Epithelial cell of proximal tubule (primary cell): Measurements from ENCODE around the gene DUSP10. TPM values are rescaled to one million over a fixed set of nuclear protein-coding genes. Genes with fewer than 3 reads are reported as not detected.
A peak's percentile ranks its signal among the peaks of the same experiment; 100 is the strongest.

Experiments
- DNase-seq: peaks from one replicate; pipeline ENCODE4 v3.0.0-alpha.2; 2011; ENCODE audit warnings: low read depth
- H3K4me3 ChIP-seq: 2 replicates; pipeline ENCODE4 v1.5.1; 2011; ENCODE audit warnings: low read depth, mild to moderate bottlenecking, low read length
- total RNA-seq: library from RNA; depleted of rRNA; stranded (reverse); fragments of >200 nt; gene quantifications from 2 replicates; pipeline ENCODE4 v1.2.3, GENCODE V29; 2015
- TF ChIP-seq, protein P1 (sequence below): conservative IDR thresholded peaks from 2 replicates; pipeline ENCODE4 v1.5.1; 2012; ENCODE audit warnings: low read depth, mild to moderate bottlenecking, low read length

Gene DUSP10
- total RNA-seq, 1 donor from 2014 or later: 14.6 TPM

DNA sequence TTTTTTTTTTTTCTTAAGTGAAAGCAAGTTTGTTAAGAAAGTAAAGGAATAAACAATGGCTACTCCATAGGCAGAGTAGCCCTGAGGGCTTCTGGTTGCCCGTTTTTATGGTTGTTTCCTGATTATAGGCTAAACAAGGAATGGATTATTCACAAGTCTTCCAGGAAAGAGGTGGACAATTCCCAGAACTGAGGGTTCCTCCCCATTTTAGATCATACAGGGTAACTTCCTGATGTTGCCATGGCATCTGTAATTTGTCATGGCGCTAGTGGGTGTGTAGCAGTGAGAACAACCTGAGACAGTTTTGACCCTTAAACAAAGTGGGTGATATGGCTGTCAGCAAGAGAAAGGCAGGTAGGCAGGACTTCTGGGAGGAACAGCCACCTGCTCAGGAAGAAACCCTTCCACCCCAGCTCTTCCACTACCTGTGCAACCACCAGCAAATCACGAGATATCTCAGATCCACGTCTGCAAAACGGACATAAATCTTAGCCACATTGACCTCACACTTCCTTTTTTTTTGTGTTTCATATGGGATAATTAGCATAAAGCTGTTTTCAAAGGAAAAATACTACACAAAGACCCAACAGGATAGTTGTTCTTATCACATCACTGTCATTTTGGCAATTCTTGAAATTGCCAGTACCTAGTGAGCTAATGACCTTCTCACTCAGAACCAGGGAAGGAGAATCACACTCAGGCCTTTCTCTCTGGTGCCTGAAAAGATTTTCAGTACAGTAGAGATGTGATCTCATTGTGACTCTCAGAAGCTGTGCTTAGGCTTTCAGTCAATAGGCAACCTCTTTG lies 34.8 kb upstream of the DUSP10 start:
- H3K4me3 ChIP-seq: no peak overlapping the region
- no peak for DNase-seq
- TF ChIP-seq, protein P1, sequence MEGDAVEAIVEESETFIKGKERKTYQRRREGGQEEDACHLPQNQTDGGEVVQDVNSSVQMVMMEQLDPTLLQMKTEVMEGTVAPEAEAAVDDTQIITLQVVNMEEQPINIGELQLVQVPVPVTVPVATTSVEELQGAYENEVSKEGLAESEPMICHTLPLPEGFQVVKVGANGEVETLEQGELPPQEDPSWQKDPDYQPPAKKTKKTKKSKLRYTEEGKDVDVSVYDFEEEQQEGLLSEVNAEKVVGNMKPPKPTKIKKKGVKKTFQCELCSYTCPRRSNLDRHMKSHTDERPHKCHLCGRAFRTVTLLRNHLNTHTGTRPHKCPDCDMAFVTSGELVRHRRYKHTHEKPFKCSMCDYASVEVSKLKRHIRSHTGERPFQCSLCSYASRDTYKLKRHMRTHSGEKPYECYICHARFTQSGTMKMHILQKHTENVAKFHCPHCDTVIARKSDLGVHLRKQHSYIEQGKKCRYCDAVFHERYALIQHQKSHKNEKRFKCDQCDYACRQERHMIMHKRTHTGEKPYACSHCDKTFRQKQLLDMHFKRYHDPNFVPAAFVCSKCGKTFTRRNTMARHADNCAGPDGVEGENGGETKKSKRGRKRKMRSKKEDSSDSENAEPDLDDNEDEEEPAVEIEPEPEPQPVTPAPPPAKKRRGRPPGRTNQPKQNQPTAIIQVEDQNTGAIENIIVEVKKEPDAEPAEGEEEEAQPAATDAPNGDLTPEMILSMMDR: no peak

DNA sequence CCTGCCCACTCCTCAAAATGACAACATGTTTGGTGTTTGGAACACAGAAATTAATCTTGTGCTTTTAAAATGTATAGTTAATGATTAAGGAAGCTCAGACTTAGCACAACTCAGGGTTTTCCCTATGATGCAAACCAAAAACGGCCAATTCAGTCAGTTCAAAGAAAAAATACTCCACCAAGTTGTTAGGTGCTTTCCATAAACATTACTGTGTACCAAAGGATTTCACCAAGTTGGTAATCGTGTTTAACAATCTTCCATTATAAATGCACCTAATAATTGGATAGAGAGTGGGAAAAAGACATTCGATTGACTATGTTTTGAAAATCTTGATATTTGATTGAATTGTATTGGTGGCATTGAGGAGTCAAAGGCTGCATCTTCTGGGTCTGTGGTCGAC lies 33.3 kb upstream of the DUSP10 start:
- peak; percentile 51 for DNase-seq
- H3K4me3 ChIP-seq: no peak overlapping the region
- TF ChIP-seq, protein P1: no peak

DNA sequence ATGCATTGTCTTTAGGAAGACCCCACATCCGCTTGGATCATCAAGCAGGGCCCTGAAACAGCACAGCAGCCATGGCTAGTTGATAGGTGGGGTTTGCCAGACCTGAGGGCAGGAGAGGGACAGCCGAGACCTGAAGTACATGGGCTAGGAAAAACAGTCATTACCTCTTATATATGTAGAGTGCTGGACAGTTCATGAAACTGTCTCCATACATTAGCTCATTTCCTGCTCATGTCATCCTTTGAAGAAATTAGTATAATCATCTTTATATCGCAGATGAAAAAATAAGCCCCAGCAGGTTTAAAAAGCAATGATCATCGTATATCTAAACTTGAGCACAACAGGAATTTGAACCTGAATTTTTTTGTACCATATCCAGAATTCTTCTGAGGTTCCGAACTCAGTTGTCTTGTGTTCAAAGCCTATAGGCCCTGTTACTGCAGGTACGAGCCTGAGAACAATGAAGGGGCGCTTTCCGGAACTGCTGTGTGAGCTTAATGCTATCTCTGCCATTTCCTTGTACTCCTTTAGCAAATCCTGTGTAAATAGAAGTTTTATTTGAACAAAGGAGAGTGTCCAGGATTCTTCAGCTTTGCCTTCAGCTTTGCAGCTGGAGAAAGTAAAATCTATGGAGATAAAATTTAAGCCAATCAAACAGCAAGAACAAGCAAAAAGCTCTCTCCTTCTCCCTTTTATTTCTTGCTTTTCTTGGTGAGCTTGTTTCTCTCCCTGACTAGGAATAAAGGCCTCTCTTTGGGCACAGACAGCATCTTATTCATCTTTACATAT lies 32.4 kb upstream of the DUSP10 start:
- TF ChIP-seq, protein P1: no peak
- no peak for DNase-seq
- no peak overlapping the region for H3K4me3 ChIP-seq

DNA sequence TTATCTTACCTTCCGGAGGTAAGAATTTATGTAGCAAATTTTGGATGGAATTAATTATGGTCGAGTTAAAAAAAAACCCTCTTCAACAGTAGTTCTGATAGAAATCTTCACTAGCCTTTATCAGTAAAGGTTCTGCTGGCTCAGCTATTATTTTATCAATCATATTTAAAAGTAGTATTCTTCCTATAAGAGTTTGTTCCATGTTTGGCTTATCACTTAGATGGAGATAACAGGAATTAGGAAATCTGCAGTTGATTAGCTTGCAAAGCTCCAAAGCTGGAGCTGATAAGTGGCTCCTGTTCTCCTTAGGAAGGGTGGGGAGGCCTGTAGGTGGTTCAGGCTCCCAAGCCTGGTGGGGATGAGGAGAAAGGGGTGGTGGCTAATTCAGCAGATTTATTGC lies 31.5 kb upstream of the DUSP10 start:
- no peak for DNase-seq
- TF ChIP-seq, protein P1: no peak
- no peak overlapping the region for H3K4me3 ChIP-seq

DNA sequence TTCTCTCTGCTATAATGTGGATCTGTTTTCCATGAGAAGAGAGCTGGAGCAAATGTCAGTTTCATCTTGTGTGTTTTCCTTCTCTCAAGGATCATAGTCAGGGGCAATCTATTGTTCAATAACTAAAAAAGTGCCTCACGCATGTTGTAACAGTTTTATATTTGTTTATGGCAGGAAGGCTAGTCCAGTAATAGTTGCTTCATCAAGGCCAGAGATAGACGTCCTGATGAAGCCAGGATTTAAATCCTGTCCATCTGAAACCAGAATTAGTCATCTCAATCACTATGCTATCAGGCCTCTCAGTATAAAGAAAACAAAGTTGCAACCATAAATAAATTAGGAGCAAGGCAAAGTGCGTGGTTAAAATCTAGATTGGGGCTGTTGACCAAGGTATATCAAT lies 30.2 kb upstream of the DUSP10 start:
- H3K4me3 ChIP-seq: no peak overlapping the region
- TF ChIP-seq, protein P1: no peak
- DNase-seq: no peak

DNA sequence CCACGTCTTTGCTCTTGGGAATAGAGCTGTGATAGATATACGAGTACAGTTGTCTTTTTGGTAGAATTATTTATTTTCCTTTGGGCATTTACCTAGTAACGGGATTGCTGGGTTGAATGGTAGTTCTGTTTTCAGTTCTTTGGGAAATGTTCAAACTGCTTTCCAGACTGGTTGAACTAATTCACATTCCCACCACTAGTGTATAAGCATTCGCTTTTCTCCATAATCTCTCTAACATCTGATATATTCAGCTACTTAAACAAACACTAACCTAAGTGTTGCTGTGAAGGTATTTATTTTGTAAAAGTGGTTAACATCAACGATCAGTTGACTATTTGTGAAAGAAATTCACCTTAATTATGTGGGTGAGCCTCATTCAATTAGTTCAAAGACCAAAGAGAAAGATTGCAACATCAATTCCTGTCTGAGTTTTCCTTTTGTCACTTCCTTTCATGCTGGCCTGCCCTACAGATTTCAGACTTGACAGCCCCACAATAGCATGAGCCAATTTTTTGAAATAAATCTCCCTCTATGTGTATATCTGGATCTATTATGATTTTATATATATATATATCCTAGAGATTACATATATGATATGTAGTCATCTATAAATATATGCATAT lies 26.7 kb upstream of the DUSP10 start:
- TF ChIP-seq, protein P1: peak; percentile 36
- no peak overlapping the region for H3K4me3 ChIP-seq
- peak; percentile 4 for DNase-seq
